GM10248 (cell line): Measurements from ENCODE around the gene FAM20C.

ENCODE experiments used
- CTCF ChIA-PET: fragments of 300-600 bp; sonication (Branson Sonifier 250); formaldehyde crosslinking; extraction: SDS; loops from one replicate; lab custom pipeline; 2021; ENCODE audit warnings: antibody characterized with exemption; lab: Yijun Ruan, JAX
- POLR2A ChIA-PET: fragments of 350-650 bp; sonication (Branson Sonifier 250); formaldehyde crosslinking; extraction: SDS; loops from one replicate; lab custom pipeline; 2020; ENCODE audit warnings: antibody characterized with exemption; lab: Yijun Ruan, JAX
- DNase-seq: peaks from one replicate; pipeline ENCODE4 v3.0.0; 2012; ENCODE audit errors: extremely low spot score
- TF ChIP-seq, protein P1 (sequence below): IDR thresholded peaks from 2 replicates; pipeline ENCODE4 v1.5.1; 2012; ENCODE audit warnings: mild to moderate bottlenecking, low read depth; ENCODE audit errors: extremely low read depth, missing control alignments, control extremely low read depth

FAM20C gene

DNA sequence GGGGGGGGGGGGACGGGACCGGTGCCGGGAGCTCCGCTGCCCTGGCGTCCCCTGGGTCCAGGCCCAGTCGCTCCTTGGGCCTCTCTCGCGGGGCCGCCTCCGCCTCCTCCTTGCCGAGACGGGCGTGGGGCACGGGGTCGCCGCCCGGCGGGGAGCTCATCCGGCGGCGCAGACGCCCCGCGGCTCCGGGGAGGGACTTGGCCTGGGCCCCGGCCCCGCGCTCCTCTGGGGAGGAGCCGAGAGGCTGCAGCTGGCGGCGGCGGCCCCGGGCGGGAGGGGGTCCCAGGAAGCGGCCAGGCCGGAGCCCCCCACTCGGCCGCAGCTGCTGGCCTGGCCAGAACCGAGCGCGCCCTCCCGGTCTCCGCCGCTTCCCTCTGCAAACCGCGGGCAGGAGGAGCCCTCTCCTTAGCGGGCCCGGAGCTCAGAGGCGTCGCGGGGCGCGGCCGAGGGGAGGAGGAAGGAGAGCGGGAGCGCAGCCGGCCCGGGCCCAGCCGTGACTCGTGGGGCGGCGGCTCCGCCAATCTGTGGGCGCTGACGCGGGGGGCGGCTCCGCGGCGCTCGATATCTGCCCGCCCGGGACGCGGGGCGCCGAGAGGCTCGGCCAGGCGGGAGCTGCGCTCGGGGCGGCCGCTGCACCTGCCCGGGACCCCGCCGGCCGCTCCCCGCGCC is at the start of gene FAM20C:
TSS of gene FAM20C (plus strand) at position 591 of the 669 bp plus-strand sequence. CDS start 629 bp downstream, outside the sequence.
- TF ChIP-seq, protein P1, sequence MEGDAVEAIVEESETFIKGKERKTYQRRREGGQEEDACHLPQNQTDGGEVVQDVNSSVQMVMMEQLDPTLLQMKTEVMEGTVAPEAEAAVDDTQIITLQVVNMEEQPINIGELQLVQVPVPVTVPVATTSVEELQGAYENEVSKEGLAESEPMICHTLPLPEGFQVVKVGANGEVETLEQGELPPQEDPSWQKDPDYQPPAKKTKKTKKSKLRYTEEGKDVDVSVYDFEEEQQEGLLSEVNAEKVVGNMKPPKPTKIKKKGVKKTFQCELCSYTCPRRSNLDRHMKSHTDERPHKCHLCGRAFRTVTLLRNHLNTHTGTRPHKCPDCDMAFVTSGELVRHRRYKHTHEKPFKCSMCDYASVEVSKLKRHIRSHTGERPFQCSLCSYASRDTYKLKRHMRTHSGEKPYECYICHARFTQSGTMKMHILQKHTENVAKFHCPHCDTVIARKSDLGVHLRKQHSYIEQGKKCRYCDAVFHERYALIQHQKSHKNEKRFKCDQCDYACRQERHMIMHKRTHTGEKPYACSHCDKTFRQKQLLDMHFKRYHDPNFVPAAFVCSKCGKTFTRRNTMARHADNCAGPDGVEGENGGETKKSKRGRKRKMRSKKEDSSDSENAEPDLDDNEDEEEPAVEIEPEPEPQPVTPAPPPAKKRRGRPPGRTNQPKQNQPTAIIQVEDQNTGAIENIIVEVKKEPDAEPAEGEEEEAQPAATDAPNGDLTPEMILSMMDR: no peak
- no peak for DNase-seq
- ChIA-PET POLR2A (no interaction called here), CTCF (no interaction called here)

DNA sequence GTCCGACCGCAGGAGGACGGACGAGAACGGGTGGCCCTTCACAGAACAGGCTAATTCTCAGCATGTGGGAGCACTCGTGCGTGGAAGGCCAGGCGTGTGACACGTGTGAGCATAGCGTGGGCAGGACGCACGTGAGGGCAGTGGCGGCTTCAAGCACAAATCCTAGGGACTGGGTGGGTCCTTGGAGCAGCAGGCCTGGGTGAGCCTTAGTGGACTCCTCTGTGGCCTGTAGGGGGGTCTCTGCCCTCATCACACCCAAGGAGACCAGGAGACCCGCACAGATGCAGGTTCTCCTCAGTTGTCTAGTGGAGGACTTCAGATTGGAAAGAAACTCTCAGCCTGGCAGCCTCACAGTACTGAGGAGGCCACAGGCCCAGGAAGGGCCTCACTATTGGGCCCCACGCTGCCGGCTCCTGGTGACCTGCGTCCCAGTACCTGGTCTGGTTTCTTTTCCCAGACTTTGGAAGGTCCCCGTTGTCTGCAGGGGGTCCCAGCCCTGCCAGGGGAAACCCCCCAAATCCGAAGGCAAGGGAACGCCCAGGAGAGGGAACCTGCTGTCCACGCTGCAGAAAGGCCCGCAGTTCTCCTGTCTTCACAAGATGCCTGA is 49.1 kb upstream of the FAM20C start:
- CTCF ChIA-PET: no interaction called here
- no peak for DNase-seq
- POLR2A ChIA-PET: no interaction called here
- TF ChIP-seq, protein P1: no peak

DNA sequence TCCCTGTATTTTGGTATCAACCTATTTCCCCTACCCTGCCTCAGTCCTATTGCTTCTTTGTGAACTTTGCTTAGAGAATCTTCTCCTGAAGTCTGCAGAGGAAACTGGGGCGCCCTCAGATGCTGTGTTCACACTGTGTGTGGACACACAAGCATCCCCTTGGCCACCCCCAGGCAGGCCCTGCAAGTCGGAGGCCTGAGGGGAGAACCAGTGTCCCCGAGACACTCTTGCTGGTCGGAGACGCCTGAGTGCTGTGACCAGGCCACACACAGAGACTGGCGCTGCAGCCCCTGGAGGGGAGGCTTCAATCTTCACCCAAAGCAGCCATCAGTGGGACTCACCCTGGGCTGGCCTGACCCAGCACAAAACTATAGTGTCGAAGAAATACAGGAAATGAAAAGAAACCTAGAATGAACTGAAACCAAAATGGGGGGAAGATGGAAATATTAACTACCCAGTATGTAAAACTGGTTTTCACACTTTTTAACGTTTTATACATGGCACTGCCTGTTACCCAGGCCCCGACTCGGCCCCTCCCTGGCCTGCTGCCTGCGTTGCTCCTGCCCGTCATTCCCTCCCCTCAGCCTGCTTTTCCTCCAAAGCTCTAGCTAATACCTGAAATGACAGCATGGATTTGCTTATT is 48.4 kb upstream of the FAM20C start:
- TF ChIP-seq, protein P1: no peak
- POLR2A ChIA-PET: no interaction called here
- CTCF ChIA-PET: interaction anchor here (1.5 kb wide), 1 partner anchor 17 kb away, joined by 4 read pairs; no protein-coding TSS in a partner anchor
- peak; percentile 62 for DNase-seq

DNA sequence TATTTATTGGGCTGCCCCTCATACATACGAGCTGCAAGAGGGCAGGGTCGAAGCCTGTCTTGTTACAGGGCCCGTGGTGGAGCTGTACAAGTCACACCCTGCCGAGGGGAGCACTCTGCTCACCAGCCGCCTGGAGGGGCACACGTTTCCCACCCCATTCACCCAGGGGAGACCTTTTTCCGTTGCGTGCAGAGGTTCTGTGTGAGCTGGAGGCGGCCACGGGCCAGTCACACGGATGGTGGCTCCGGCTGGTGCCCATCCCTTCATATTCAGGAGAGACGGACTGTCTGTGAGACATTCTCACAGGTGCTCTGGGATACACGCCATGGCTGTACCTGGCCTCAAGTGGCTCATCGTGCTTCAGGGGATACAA is 47.9 kb upstream of the FAM20C start:
- DNase-seq: no peak
- ChIA-PET POLR2A (no interaction called here), CTCF (interaction anchor here (1.5 kb wide), 1 partner anchor 18 kb away, joined by 4 read pairs; no protein-coding TSS in a partner anchor)
- TF ChIP-seq, protein P1: no peak

DNA sequence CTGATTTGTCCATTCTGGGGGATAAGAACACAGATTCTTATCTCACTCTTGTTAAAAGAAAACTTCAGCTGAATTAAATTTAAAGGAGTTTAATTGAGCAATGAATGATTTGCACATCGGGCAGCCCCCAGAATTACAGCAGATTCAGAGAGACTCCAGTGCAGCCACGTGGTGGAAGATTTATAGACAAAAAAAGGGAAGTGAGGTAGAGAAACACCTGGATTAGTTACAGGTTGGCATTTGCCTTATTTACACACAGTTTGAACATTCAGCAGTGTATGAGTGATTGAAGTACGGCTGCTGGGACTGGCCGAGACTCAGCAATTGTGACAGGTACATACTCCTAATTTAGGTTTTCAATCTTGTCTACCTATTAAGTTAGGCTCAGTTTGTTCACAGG is 46.5 kb upstream of the FAM20C start:
- ChIA-PET POLR2A (no interaction called here), CTCF (interaction anchor here (1.5 kb wide), 1 partner anchor 19 kb away, joined by 4 read pairs; no protein-coding TSS in a partner anchor)
- DNase-seq: no peak
- TF ChIP-seq, protein P1: no peak

DNA sequence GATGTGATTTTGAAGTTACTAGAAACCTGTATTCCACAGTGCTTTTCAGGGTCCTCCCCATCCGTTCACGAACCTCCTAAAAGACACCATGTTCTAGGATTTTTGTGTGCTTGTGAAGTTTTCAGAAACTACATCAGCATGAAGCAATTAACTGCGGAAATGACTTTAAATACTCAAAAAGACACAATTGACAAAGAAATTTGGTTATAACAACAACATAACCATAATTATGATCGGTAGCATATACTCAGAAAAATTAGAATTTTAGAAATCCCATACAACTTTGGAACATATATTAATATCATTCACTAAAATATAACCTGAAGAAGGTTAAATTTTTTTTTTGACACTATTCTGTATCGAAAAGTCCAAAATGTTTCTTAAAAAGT is 43.8 kb upstream of the FAM20C start:
- ChIA-PET CTCF (no interaction called here), POLR2A (no interaction called here)
- TF ChIP-seq, protein P1: no peak
- no peak for DNase-seq
